GM18909 (cell line): ENCODE measurements around the gene FMNL3.
"Not testable (repeated sequence)": the region's sequence is repeated elsewhere in the genome, so short reads cannot be mapped to it uniquely, and the experiment has no call there.

ENCODE experiments used
- ATAC-seq: cut with Tn5 transposase; IDR thresholded peaks from one replicate; pipeline ENCODE4 v1.9.1; 2021; ENCODE audit warnings: mild to moderate bottlenecking; ENCODE audit not compliant: unreplicated experiment, poor library complexity

FMNL3 gene

DNA sequence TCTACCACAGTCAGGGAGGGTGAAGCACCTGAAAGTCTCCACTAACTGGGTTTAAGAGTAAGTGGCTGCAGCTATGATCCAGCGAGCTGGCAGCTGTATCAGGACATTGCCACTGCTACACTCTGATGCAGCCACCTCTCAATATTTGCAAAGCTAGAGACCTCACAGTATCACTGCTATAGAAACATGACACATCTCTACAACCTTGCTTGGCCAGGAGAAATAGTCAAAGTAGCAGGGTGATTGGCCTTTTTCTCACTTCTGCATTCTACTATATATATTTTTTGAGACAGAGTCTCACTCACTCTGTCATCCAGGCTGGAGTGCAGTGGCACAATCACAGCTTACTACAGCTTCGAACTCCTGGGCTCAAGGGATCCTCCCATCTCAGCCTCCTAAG, 9.3 kb upstream of the FMNL3 start:
- peak; percentile 54 for ATAC-seq

DNA sequence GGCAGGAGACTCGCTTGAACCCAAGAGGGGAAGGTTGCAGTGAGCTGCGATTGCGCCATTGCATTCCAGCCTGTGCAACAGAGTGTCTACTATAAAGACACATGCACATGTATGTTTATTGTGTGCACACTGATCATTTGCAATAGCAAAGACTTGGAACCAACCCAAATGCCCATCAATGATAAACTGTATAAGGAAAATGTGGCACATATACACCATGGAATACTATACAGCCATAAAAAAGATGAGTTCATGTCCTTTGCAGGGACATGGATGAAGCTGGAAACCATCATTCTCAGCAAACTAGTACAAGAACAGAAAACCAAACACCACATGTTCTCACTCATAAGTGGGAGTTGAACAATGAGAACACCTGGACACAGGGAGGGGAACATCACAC, 6.7 kb upstream of the FMNL3 start:
- ATAC-seq, result not testable (repeated sequence)

DNA sequence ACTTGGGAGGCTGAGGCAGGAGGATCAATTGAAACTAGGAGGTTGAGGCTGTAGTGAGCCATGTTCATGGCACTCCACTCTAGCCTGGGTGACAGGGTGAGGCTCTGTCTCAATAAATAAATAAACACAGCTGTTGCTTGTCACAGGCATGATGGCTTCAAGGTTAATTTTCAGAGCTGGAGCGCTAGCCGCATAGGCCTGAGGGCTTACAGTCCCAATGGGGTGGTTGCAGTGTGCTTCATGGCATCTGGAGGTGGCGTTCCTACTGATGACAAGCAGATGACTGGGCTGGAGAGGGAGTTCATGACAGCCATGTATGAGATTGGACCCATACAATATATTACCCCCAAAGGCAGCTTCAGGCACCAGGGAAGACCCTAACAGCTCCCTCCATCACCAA, 1.6 kb upstream of the FMNL3 start:
- ATAC-seq, result no peak

DNA sequence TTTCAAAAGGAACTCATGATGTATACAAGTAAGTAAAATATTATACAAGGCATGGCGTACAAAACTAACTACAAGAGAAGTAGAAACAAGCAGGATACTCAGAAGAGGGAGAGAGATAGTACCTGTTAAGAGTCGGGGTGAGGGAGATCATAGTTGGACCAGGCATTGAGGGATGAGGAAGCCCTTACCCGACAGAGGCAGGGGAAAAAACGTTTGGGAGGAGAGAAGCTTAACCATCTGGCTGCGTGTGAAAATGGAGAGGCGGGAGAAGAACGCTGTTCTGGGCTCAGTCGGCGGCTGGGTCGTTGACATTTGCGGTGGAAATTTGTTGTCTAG, 575 bp upstream of the FMNL3 start:
- ATAC-seq, result no peak

DNA sequence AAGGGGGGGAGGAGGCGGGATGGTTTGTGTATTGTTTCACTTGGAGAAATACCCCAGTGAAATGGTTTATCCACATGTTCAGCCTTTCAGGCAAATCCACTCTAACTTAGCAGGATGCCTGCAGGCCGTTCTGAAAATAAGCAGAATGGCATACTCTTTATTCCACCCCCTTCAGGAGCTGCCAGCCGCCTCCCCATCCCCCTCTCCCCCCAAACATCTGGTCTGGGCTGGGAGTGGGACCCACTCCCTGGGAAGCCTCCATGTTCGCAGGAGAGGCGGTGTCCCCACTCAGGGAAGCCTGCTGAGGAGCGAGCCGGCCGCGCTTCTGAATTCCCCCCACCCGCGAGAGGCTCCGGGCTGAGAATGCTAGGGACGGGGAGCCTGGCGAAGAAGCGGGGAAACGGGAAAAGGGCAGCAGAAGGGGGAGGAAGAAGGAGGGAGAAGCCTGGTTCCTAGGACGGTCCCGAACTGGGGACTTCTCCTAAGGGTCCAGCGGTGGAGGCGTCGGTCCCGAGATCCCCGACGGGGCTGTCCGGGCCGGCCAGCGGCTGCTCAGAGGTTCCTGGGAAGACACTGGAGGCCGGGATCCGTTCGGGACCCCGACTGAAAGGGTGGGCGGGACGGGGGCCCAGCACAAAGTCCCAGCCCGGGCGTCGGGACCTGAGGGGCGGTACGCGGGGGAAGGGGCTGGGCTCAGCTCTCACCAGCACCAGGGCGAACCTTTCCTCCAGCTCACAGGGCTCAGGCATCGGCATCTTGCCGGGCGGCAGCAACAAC, 666 bp downstream of the FMNL3 start:
- no peak for ATAC-seq

DNA sequence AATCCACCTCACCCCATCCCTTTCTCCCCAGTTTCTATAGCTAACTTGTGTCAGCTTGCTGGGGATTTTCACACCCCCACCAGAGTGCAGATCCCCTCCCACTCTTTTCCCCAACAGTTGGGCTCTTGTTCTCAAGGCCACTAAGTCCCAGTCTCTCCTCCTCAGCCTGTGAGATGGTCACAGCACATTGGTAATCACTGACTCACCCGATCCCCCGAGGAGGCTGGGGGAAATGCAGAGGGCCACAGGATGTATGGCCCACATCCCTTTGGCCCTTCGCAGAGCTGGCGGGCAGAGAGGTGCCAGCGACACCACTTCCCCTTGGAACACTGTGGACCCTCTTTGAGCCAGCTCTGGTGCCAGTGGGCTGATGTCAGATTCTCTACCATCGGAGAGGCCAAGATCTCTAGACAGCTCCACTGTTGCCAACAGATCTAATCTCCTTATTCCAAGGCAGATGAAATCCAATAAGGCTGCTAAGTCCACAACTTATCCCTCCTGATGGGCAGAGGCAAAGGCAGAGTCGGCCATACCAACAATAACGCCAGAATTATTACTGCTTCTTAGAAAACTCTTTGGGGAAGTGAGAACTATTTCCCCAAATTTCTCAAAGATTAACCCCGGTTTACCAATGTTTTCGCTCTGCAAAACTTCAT, 1.6 kb downstream of the FMNL3 start:
- no peak for ATAC-seq

DNA sequence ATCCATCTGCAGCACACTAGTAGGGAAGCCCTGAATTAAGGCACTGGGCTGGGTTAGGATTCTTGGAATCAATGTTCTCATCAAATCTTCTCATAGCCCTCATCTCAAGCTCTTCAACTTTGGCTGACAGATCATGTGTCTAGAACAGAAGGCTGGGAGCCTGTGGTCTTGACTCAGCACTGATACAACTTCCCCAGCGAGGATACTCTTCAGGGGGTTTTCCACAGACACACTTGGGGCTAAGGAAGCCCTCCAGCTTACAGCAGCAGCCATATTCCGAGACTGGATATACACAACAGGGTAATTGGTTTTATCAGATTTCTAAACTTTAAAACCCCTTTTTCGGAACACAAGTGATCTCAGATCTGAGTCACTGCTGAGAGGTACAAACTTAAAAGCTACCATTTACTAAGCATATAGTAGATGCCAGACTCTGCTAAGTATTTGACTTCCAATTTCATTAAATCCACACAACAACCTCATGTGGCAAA, 3.5 kb downstream of the FMNL3 start:
- ATAC-seq, result no peak

DNA sequence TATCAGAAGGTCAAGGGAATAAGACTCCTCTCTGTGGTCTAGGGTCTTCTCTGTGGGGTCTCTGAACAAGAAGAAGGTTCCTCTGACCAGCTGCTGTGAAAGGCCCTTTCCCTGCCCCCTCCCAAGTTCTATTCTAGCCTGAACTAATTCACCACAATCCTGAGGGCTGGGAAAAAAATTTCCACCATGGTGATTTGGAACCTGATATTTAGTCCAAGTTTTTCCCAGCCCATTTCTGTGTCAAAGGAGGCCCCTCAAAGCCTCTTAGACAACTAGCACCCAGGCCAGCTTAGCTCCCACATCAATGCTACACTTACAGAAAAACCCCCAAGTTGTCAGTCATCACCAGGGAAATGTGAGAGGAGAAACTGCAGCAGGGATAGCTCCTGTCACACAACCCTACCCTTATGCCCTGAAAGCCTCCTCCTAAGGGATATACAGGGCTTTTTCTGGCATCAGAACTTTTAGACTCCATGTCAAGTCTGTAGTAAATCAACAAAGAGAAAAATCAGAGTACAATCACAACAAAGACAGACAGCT, 4.5 kb downstream of the FMNL3 start:
- ATAC-seq, result no peak

DNA sequence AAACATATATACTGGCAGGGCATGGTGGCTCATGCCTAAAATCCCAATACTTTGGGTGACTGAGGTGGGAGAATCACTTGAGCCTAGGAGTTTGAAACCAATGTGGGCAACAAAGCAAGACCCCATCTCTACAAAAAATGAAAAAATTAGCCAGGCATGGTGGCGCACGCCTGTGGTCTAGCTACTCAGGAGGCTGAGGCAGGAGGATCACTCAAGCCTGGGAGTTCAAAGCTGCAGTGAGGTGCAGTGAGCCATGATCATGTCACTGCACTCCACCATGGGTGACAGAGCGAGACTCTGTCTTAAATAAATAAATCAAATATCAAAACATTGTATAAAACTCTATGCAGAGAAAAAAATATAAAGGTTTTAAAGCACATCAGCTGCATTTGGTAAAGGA, 5.2 kb downstream of the FMNL3 start:
- no peak for ATAC-seq

DNA sequence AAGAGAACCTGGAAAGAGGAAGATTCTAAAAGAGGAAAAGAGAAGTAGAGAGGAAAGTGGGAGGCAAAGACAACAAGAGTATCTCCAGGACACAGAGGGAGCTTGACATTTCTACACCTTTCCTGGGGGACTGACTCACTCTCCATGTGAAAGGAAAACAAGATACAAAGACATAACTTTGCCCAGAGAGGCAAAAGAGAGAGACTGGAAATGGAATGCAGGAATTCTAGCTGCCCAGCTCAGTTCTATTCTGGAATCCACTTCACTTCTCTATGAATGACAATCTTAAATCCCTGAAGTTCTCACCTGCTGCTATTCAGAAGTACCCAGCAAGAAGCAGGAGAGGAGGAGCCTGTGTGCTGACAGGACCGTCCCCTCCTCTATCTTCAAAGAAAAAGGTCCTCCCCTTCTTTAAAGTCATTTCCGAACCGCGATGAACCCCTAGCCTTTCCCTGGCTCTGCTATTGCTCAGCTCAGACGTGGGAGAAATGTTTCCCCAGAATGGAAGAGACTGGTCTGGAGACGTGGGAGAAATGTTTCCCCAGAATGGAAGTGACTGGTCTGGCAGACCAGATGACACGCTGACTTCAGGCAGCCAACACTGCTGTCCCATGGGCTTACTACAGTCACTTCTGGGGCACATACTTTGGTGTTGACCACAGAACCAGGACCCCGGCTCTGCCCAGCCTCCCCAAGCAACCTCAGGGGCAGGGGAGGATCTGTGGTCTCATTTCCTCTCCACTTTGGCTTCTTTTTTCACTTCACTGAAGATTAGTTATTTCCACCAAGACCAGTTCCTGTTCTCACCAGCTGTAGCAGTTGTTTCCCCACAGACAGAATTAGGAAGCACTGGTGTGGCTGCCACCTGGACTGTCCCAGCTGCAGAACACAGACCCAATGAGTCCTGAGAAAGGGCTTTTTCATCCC, 8.3 kb downstream of the FMNL3 start:
- ATAC-seq, result peak; percentile 85

DNA sequence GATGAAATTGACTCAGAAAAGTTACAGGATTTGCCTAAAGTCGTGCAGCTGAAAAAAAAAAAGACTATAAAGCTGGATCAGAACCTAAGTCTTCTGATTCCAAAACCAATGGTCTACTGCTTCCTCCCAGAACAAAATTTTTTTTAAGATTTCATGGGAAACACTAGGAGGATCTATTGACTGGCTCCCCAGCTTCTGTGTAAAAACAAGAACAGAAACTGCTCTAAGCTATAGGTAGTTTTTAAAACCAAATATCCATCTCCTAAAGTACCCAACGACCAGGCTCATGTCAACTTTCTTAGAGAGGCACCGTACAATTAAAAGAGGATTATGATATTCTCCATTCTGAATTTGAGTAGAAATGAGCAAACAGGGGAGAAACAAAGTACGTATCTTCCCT, 9.4 kb downstream of the FMNL3 start:
- no peak for ATAC-seq

DNA sequence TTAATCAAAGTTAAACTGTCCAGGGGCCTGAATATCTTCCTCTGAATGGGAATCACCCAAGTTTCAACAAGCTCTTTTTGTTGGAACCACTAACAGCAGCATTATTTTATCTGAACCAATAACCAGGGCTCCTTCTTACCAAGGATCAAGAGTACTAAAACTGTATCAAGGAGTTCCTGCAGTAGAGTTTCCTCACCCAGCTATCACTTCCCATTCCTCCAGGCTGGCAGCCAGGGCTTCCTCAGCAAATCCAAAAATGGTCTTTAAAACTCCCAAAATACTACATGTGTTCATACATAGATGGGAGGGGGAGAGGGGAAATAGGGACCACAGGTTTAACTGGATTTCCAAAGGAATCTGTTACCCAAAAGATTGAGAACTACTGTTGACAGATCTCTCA, 10.5 kb downstream of the FMNL3 start:
- no peak for ATAC-seq

DNA sequence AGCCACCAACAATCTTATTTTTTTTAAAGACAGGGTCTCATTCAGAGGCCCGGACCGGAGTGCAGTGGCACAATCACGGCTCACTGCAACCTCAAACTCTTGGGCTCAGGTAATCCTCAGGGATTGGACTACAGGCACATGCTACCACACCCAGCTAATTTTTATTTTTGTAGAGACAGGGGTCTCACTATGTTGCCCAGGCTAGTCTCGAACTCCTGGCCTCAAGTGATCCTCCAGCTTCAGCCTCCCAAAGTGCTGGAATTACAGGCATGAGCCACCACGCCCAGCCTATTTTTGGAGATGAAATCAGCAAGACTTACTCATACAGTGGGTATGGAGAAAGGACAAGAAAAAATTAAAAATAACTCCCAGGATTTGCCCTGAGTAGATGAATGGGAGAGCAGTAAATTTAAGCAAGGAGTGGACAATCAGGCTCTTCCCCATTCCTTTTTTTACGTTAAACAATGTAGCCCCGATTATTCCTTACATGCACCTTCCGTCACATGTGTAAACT, 13.2 kb downstream of the FMNL3 start:
- ATAC-seq, result no peak

DNA sequence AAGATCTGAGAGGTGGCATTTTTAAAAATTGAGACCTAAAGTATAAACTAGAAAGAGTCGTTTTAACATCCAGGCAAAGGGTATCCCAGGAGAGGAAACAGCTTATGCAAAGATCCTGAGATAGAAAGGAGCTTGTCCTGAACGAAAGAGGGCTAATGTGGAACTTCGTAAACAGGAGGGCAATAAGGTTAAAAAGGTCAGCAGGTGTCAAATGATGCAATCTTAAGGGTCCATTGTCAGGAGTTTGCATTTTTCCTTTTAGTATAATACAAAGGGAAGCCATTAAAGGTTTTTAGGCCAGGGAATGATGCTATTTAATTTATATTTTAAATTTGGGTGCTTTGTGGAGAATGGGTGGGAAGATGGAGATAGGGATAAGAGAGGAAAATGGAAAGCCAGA, 14.4 kb downstream of the FMNL3 start:
- ATAC-seq, result no peak

DNA sequence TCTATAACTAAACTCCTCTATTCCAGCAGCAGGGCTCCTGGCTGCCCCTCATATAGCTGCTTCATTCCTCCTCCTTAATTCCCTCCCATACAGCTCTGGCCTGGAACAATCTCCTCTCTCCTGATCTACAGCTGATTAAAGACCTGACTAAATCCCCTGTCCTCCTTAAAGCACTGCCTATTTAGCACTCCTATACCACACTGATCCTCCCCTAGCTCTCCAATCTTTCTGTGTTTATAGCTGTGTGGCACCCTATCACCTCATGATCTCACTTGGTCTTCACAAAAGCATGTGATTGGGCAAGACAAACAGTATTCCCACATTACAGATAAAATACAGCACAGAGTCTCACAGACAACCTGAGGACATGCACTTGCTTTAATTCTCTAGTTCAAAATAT, 17.4 kb downstream of the FMNL3 start:
- no peak for ATAC-seq

DNA sequence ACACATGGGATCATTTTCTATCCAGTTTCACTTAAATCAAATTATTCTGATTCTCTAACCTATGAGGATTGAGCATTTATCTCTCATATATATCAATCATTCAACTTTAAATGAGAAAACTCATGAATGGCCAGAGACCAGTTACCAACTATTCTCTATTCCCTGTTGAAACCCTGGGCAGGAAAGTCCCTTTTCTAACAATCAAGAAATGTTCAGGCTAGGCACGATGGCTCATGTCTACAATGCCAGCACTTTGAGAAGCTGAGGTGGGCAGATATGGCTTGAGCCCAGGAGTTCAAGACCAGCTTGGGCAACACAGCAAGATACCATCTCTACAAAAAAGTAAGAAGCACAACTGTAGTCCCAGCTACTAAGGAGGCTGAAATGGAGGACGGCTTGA, 18.0 kb downstream of the FMNL3 start:
- no peak for ATAC-seq

DNA sequence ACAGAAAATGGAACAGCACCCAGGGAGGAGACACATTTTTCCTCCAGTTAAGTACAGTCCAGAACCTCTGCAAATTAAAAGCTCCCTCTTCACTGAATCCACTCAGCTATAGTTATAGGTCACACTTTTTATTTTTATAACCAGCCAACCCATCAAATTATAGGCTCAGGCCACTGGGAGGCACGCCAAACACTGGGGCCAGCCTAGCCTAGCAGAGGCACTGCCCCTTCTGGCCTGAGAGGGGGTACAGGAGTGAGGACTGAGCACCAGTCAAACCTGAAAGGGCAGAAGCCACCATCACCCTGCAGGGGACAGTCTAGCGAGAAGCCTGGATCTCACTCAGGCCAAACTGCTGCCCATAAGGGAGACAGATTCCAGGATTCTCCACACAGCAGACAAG, 19.3 kb downstream of the FMNL3 start:
- no peak for ATAC-seq

DNA sequence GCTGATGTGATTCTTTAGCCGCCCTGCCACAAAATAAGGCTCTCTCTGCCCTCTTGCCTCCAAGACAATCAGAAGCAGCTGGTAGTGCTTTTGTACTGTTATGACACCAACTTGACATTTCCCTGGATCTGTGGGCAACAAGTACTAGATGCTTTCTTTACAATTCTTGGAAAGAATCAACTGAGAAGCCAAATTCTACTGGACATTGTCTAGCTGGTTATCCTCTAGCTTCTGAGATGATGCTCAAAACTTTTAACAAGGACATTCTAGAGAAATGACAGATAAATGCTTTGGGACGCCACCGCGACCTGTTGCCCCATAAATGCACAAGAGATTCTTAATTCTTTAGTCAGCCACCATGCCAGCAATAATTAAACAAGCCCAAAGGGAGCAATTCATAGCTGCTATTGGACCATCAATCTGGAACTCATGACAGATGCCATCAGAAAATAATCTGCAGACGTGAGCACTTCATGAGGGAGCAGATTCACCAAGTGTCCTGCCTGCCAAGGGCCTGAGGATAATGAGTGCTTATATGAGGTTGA, 22.8 kb downstream of the FMNL3 start:
- ATAC-seq, result no peak

DNA sequence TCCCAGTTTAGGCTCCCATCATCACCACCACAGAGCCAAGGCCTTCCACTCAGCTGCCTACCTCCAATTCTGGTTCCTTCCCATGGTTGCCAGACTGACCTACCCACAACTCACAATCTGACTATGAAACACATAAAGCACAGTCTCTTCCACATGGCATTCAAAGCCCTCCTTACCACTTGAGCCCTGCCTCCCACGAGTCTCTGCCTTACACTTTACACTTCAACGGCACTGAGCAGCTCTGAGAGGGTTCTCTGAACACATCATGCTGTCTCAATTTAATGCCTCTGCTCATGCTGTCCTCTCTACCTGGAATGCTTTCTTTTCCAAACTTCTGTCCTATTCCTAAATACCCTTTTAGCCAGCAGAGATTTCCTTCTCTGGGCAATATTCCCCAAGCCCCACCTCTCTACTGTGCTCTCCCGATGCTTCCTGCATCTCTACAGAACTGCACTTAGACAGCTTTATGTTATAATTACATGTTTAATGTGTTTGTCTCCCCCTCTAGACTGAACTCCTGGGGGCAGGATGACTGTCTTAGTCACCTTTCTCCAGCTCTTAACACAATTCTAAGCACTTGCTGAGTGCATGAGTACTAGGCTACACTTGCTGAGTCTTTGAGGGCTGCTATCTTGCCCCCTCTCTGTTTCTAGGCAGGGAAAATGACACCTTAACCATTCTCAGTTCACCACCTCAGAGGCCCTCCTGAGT, 23.5 kb downstream of the FMNL3 start:
- no peak for ATAC-seq

DNA sequence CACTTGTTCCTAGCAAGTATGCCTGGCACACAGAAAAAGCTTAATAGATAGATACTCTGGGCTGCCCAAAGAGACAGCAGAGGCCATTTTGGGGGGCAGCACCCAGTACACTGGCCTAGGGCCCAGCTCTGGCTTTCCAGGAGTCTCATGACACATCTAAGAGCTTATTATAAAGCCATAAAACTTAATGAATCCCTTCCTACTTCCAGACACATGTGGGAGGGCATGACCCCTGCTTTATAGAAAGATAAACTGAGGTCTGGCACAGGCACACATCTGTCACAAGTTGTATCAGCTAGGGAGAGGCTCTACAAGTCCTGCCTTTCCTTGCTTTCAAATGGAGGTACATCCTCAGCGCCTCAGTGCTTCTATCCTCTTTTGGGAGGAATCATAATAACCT, 27.1 kb downstream of the FMNL3 start:
- ATAC-seq, result no peak
